Endothelial cell of umbilical vein (primary cell): Measurements from ENCODE around the gene FBXL3. TPM values are rescaled to one million over a fixed set of nuclear protein-coding genes. Genes with fewer than 3 reads are reported as not detected.
"Not testable (repeated sequence)": the region's sequence is repeated elsewhere in the genome, so short reads cannot be mapped to it uniquely, and the experiment has no call there.

Experiments
- BruUV-seq: library from RNA; stranded (reverse); fragments of 400-500 nt; replicated peaks from 2 replicates; lab custom pipeline; 2021; lab: Mats Ljungman, UMichigan
- CTCF ChIA-PET: fragments of 300-600, 350-600 bp; sonication (Branson Sonifier 250); formaldehyde crosslinking; loops from one replicate; lab custom pipeline; 2021; ENCODE audit warnings: antibody characterized with exemption, inconsistent platforms; lab: Charles Lee
- POLR2A ChIA-PET: fragments of 300-600, 350-600 bp; sonication (Branson Sonifier 250); formaldehyde crosslinking; loops from one replicate; lab custom pipeline; 2021; ENCODE audit warnings: antibody characterized with exemption, inconsistent platforms; lab: Charles Lee
- DNase-seq: peaks from one replicate; pipeline ENCODE4 v3.0.0-alpha.2; 2011; ENCODE audit warnings: low read depth, low spot score
- FAIRE-seq: peaks from 2 replicates; lab custom pipeline; 2011; peaks lifted over from hg19 to GRCh38; lab: Jason Lieb, UNC
- H2AFZ ChIP-seq: 2 replicates; pipeline ENCODE4 v1.6.0; 2012; ENCODE audit warnings: low read depth, low read length, control low read depth, inconsistent platforms
- H3K27ac ChIP-seq: 2 replicates; pipeline ENCODE4 v1.5.1; 2011; ENCODE audit warnings: low read depth, mild to moderate bottlenecking, control low read depth, low read length, moderate library complexity; ENCODE audit not compliant: insufficient read depth
- H3K27me3 ChIP-seq, 2 experiments: 2 replicates each; pipeline versions ENCODE4 v1.6.0 to v1.6.1; 2011; ENCODE audit warnings: low read length in 2 of 2, mixed read lengths in 1 of 2; ENCODE audit not compliant: control insufficient read depth in 2 of 2, insufficient read depth in 2 of 2
- H3K36me3 ChIP-seq, 2 experiments: 2 replicates in 1 of 2; 3 replicates in 1 of 2; pipeline ENCODE4 v1.5.1; 2011; ENCODE audit warnings: low read length in 2 of 2, mild to moderate bottlenecking in 1 of 2, moderate library complexity in 1 of 2; ENCODE audit not compliant: control insufficient read depth in 2 of 2, insufficient read depth in 2 of 2; ENCODE audit errors: extremely low read depth in 1 of 2
- H3K4me1 ChIP-seq: 3 replicates; pipeline ENCODE4 v1.5.1; 2011; ENCODE audit warnings: mild to moderate bottlenecking, low read length; ENCODE audit not compliant: control insufficient read depth, insufficient read depth; ENCODE audit errors: extremely low read depth
- H3K4me2 ChIP-seq: 2 replicates; pipeline ENCODE4 v1.6.1; 2011; ENCODE audit warnings: low read length, control low read depth, mixed read lengths; ENCODE audit not compliant: insufficient read depth
- H3K4me3 ChIP-seq, 3 experiments: fragments of 200-600 bp in 1 of 3; sonication (generic), shearing (Covaris generic) in 1 of 3; replicated peaks in 1 of 3; 2 replicates each; pipeline ENCODE4 v1.5.1; 2011 to 2016; ENCODE audit warnings: control low read depth in 3 of 3, low read length in 3 of 3, mild to moderate bottlenecking in 2 of 3, inconsistent platforms in 1 of 3, low read depth in 1 of 3, moderate library complexity in 1 of 3; ENCODE audit not compliant: insufficient read depth in 1 of 3
- H3K79me2 ChIP-seq: 2 replicates; pipeline ENCODE4 v1.6.0; 2012; ENCODE audit warnings: low read length, inconsistent platforms; ENCODE audit not compliant: control insufficient read depth, insufficient read depth
- H3K9ac ChIP-seq: replicated peaks from 2 replicates; pipeline ENCODE3; 2011; ENCODE audit warnings: low read length, control low read depth; ENCODE audit not compliant: insufficient read depth; ENCODE audit errors: extremely low read depth
- H3K9me1 ChIP-seq: replicated peaks from 3 replicates; pipeline ENCODE4 v1.6.0; 2011; ENCODE audit warnings: mild to moderate bottlenecking, low read length; ENCODE audit not compliant: control insufficient read depth, insufficient read depth; ENCODE audit errors: extremely low read depth
- H3K9me3 ChIP-seq: replicated peaks from 2 replicates; pipeline ENCODE4 v1.5.1; 2012; ENCODE audit warnings: low read length, inconsistent platforms; ENCODE audit not compliant: control insufficient read depth, insufficient read depth
- H4K20me1 ChIP-seq: replicated peaks from 2 replicates; pipeline ENCODE3; 2011; ENCODE audit warnings: mild to moderate bottlenecking, low read length; ENCODE audit not compliant: control insufficient read depth, insufficient read depth; ENCODE audit errors: extremely low read depth
- EZH2 ChIP-seq: IDR thresholded peaks from 2 replicates; pipeline ENCODE4 v1.6.1; 2012; ENCODE audit warnings: borderline replicate concordance, low read depth, mild to moderate bottlenecking, moderate library complexity, low read length, inconsistent platforms; ENCODE audit not compliant: severe bottlenecking
- FOS ChIP-seq: IDR thresholded peaks from 2 replicates; pipeline ENCODE4 v1.6.1; 2011; ENCODE audit warnings: mild to moderate bottlenecking, low read length, moderate library complexity, borderline replicate concordance; ENCODE audit not compliant: insufficient read depth
- GATA2 ChIP-seq: IDR thresholded peaks from 2 replicates; pipeline ENCODE4 v1.7.0; 2011; ENCODE audit warnings: low read depth, mild to moderate bottlenecking, moderate library complexity, mixed read lengths, low read length; ENCODE audit not compliant: insufficient read length, insufficient read depth
- JUN ChIP-seq: IDR thresholded peaks from 2 replicates; pipeline ENCODE4 v1.6.1; 2011; ENCODE audit warnings: borderline replicate concordance, low read depth; ENCODE audit not compliant: insufficient read length, insufficient read depth
- MYC ChIP-seq: IDR thresholded peaks from one replicate; pipeline ENCODE4 v1.6.1; 2011; ENCODE audit warnings: mild to moderate bottlenecking, low read depth, low read length
- POLR2A ChIP-seq: IDR thresholded peaks from 2 replicates; pipeline ENCODE4 v1.6.1; 2012; ENCODE audit warnings: low read depth, mild to moderate bottlenecking, control low read depth, low read length
- POLR2AphosphoS5 ChIP-seq: IDR thresholded peaks from 2 replicates; pipeline ENCODE4 v1.6.1; 2012; ENCODE audit warnings: low read depth, mild to moderate bottlenecking, control low read depth, low read length, moderate library complexity; ENCODE audit not compliant: insufficient read depth
- dilution Hi-C: fragments of 300-500 bp; cut with MboI; formaldehyde crosslinking; loops from one replicate; pipeline ENCODE4 v1.15.0; 2019; ENCODE audit warnings: low sequenced_read_pairs; ENCODE audit not compliant: extremely low pct_ligation_motif_present
- intact Hi-C: fragments of 100-400 bp; cut with micrococcal nuclease; formaldehyde crosslinking; loops from one replicate; pipeline ENCODE4 v1.10.0; 2022
- polyA plus RNA-seq, 4 experiments: library from polyadenylated mRNA; depleted of rRNA in 3 of 4; stranded (reverse) in 3 of 4; unstranded in 1 of 4; fragments of >200 nt; gene quantifications; 2 replicates each; pipeline versions ENCODE4 v1.2.1 to v1.2.3, GENCODE V29; 2011 to 2012; ENCODE audit warnings: missing spikeins in 1 of 4
- total RNA-seq: library from RNA; stranded (reverse); gene quantifications from 2 replicates; pipeline ENCODE4 v1.2.3, GENCODE V29; 2021
- TF ChIP-seq, protein P1 (sequence below): IDR thresholded peaks from 2 replicates; pipeline ENCODE4 v1.6.1; 2011; ENCODE audit not compliant: insufficient read depth, insufficient read length
- TF ChIP-seq, protein P2 (sequence below), 2 donors: IDR thresholded peaks; 1 replicate in 1 of 2; 2 replicates in 1 of 2; pipeline ENCODE4 v1.5.1; 2011; ENCODE audit warnings: low read length in 2 of 2, mild to moderate bottlenecking in 2 of 2, moderate library complexity in 2 of 2, control low read depth in 1 of 2, inconsistent platforms in 1 of 2, low read depth in 1 of 2; ENCODE audit not compliant: insufficient read depth in 1 of 2; ENCODE audit errors: extremely low read depth in 1 of 2

Gene FBXL3
- total and polyA plus RNA-seq, 2 donors (not counting 3 experiments of a cell fraction or from before 2014, with no cell fraction given), result 13.0 to 37.8 TPM

DNA sequence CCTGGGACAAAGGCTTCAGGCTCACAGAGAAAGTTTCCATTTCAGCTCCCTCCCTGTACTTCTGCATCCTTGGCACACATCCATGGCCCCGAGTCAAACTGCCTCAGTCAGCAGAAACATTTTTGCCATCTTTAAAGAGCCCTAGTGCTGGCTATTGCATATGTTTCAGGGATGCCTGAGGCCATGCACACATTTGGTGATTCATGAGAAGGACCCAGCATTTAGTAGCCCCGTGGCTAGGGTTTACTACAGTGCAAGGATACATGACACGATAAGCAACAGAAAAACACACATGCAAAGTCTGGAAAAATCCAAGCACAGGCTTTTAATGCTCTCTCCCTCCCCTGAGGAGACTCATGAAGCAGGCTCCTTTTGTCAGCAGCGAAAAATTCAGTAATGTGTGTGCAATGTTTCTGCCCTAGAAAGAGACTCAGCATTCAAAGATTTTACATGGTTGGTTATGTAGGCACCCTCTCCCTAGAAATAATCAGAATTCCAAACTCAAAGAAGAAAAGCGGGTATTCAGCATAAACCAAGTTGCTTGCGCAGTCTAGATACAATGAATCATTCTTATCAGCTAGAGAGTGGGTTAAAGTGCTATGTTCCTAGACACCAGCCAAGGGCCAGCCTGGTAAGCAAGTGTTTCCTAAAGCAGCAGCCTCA, 61.1 kb downstream of the FBXL3 start:
- Histone ChIP-seq H3K9ac (no peak overlapping the region), H3K4me1 (no peaks in the 10 kb centered on the region), H3K9me1 (no peaks in the 10 kb centered on the region), H3K36me3 (no peaks in the 10 kb centered on the region), H3K4me3 (no peak overlapping the region), H4K20me1 (no peaks in the 10 kb centered on the region), H3K9me3 (no peaks in the 10 kb centered on the region), H3K27me3 (peaks cover 0 to 3% of the 10 kb centered on the region in 2 experiments), H3K4me2 (no peak overlapping the region), H3K27ac (no peak overlapping the region), H3K79me2 (no peaks in the 10 kb centered on the region), H2AFZ (no peak overlapping the region)
- no peak for FAIRE-seq
- ChIA-PET POLR2A (no interaction called here), CTCF (no interaction called here)
- TF ChIP-seq MYC (no peak), JUN (no peak), GATA2 (no peak), FOS (no peak), POLR2A (no peak), POLR2AphosphoS5 (no peak), EZH2 (no peak)
- TF ChIP-seq, protein P1, sequence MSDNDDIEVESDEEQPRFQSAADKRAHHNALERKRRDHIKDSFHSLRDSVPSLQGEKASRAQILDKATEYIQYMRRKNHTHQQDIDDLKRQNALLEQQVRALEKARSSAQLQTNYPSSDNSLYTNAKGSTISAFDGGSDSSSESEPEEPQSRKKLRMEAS, result no peak
- TF ChIP-seq, protein P2, sequence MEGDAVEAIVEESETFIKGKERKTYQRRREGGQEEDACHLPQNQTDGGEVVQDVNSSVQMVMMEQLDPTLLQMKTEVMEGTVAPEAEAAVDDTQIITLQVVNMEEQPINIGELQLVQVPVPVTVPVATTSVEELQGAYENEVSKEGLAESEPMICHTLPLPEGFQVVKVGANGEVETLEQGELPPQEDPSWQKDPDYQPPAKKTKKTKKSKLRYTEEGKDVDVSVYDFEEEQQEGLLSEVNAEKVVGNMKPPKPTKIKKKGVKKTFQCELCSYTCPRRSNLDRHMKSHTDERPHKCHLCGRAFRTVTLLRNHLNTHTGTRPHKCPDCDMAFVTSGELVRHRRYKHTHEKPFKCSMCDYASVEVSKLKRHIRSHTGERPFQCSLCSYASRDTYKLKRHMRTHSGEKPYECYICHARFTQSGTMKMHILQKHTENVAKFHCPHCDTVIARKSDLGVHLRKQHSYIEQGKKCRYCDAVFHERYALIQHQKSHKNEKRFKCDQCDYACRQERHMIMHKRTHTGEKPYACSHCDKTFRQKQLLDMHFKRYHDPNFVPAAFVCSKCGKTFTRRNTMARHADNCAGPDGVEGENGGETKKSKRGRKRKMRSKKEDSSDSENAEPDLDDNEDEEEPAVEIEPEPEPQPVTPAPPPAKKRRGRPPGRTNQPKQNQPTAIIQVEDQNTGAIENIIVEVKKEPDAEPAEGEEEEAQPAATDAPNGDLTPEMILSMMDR (IDR thresholded peaks at IDR 0.05; ENCODE audit: extremely low read depth in 1 of 2, insufficient read depth in 1 of 2, low read depth in 1 of 2, low read length in 2 of 2), result no peak
- BruUV-seq, result no TSS peak
- dilution Hi-C loops, result no loop called here
- DNase-seq, result peak; percentile 21
- intact Hi-C loops, result no loop called here

DNA sequence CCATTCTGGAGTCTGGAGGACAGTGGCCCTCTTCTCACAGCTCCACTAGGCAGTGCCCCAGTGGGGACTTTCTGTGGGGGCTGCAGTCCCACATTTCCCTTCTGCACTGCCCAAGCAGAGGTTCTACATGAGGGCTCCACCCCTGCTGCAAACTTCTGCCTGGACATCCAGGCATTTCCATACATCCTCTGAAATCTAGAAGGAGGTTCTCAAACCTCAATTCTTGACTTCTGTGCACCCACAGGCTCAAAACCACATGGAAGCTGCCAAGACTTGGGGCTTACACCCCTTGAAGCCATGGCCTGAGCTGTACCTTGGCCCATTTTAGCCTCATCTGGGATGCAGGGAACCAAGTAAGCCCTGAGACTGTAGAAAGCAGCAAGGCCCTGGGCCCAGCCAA, 67.2 kb downstream of the FBXL3 start:
- H3K27ac ChIP-seq, dilution Hi-C loops, BruUV-seq, CTCF ChIA-PET, H3K27me3 ChIP-seq, H3K79me2 ChIP-seq, H3K9ac ChIP-seq, intact Hi-C loops, DNase-seq, H3K36me3 ChIP-seq, H4K20me1 ChIP-seq, H2AFZ ChIP-seq, H3K9me1 ChIP-seq, H3K9me3 ChIP-seq, H3K4me3 ChIP-seq, FAIRE-seq, POLR2A ChIA-PET, H3K4me1 ChIP-seq, H3K4me2 ChIP-seq: not testable (repeated sequence)
